CD14-positive monocyte (primary cell): Measurements from ENCODE around the gene LHFPL3. TPM values are rescaled to one million over a fixed set of nuclear protein-coding genes. Genes with fewer than 3 reads are reported as not detected.

ENCODE experiments used
- DNase-seq, 3 donors: peaks; one replicate each; pipeline ENCODE4 v3.0.0-alpha.2; 2011 to 2022
- H2AFZ ChIP-seq: 2 replicates; pipeline ENCODE4 v1.6.0; 2012; ENCODE audit warnings: mild to moderate bottlenecking, low read depth, low read length, inconsistent platforms; ENCODE audit not compliant: insufficient read depth, poor library complexity, severe bottlenecking
- H3K27ac ChIP-seq, 2 donors: 1 replicate in 1 of 2; 2 replicates in 1 of 2; pipeline ENCODE4 v1.5.1; 2012 to 2013; ENCODE audit warnings: low read length in 2 of 2, control low read depth in 1 of 2, inconsistent platforms in 1 of 2, low read depth in 1 of 2, mild to moderate bottlenecking in 1 of 2
- H3K27me3 ChIP-seq, 2 donors: one replicate each; pipeline versions ENCODE4 v1.6.0 to v1.6.1; 2011 to 2013; ENCODE audit warnings: low read length in 2 of 2; ENCODE audit not compliant: control insufficient read depth in 2 of 2, insufficient read depth in 2 of 2
- H3K36me3 ChIP-seq, 2 donors: replicated peaks in 1 of 2; 1 replicate in 1 of 2; 2 replicates in 1 of 2; pipeline versions ENCODE4 v1.5.1 to v1.6.1; 2012 to 2013; ENCODE audit warnings: low read length in 2 of 2, control low read depth in 1 of 2, inconsistent platforms in 1 of 2, mild to moderate bottlenecking in 1 of 2; ENCODE audit not compliant: insufficient read depth in 2 of 2, control insufficient read depth in 1 of 2
- H3K4me1 ChIP-seq, 2 donors: 1 replicate in 1 of 2; 2 replicates in 1 of 2; pipeline versions ENCODE4 v1.5.1 to v1.6.1; 2012 to 2013; ENCODE audit warnings: low read length in 2 of 2, control low read depth in 1 of 2, inconsistent platforms in 1 of 2, mild to moderate bottlenecking in 1 of 2, moderate library complexity in 1 of 2; ENCODE audit not compliant: insufficient read depth in 2 of 2, control insufficient read depth in 1 of 2
- H3K4me2 ChIP-seq: replicated peaks from 2 replicates; pipeline ENCODE3; 2012; ENCODE audit warnings: low read length, moderate library complexity, mild to moderate bottlenecking; ENCODE audit not compliant: poor library complexity, severe bottlenecking; ENCODE audit errors: extremely low read depth
- H3K4me3 ChIP-seq, 3 experiments: fragments of 200-600 bp in 1 of 3; sonication (generic) in 1 of 3; replicated peaks in 1 of 3; 1 replicate in 2 of 3; 2 replicates in 1 of 3; pipeline ENCODE4 v1.5.1; 2011 to 2013; ENCODE audit warnings: low read length in 3 of 3, mild to moderate bottlenecking in 3 of 3, control low read depth in 2 of 3, low read depth in 2 of 3, inconsistent platforms in 1 of 3, moderate library complexity in 1 of 3
- H3K79me2 ChIP-seq: 2 replicates; pipeline ENCODE4 v1.6.0; 2012; ENCODE audit warnings: mild to moderate bottlenecking, control low read depth, inconsistent platforms, low read length, moderate library complexity; ENCODE audit not compliant: insufficient read depth
- H3K9ac ChIP-seq: 2 replicates; pipeline ENCODE4 v1.6.0; 2017; ENCODE audit warnings: low read length, mild to moderate bottlenecking; ENCODE audit not compliant: insufficient read depth, poor library complexity, severe bottlenecking
- H3K9me3 ChIP-seq, 2 donors: replicated peaks in 1 of 2; 1 replicate in 1 of 2; 2 replicates in 1 of 2; pipeline versions ENCODE4 v1.5.1 to v1.6.1; 2012 to 2013; ENCODE audit warnings: low read length in 2 of 2, control low read depth in 1 of 2; ENCODE audit not compliant: control insufficient read depth in 1 of 2, insufficient read depth in 1 of 2
- H4K20me1 ChIP-seq: 2 replicates; pipeline ENCODE4 v1.6.0; 2012; ENCODE audit warnings: mild to moderate bottlenecking, low read length, control low read depth, moderate library complexity; ENCODE audit not compliant: insufficient read depth
- H3K27ac Mint-ChIP-seq, 7 donors: one replicate each; pipeline ENCODE4 v1.8.0; 2020; ENCODE audit warnings: mild to moderate bottlenecking in 7 of 7, mixed read lengths in 7 of 7, moderate library complexity in 6 of 7, inconsistent platforms in 2 of 7
- H3K27me3 Mint-ChIP-seq, 3 donors: one replicate each; pipeline ENCODE4 v1.8.0; 2021 to 2022; ENCODE audit warnings: low read depth in 3 of 3, mild to moderate bottlenecking in 3 of 3, mixed read lengths in 3 of 3, moderate library complexity in 3 of 3, inconsistent platforms in 1 of 3
- H3K36me3 Mint-ChIP-seq, 2 donors: one replicate each; pipeline ENCODE4 v1.8.0; 2020; ENCODE audit warnings: mixed read lengths in 2 of 2, inconsistent platforms in 1 of 2, mild to moderate bottlenecking in 1 of 2
- H3K4me1 Mint-ChIP-seq: one replicate; pipeline ENCODE4 v1.8.0; 2020; ENCODE audit warnings: mild to moderate bottlenecking, mixed read lengths
- H3K4me3 Mint-ChIP-seq, 2 donors: one replicate each; pipeline ENCODE4 v1.8.0; 2020; ENCODE audit warnings: mild to moderate bottlenecking in 2 of 2, mixed read lengths in 2 of 2, moderate library complexity in 1 of 2
- H3K9me3 Mint-ChIP-seq, 7 donors: one replicate each; pipeline ENCODE4 v1.8.0; 2020 to 2022; ENCODE audit warnings: mixed read lengths in 7 of 7, mild to moderate bottlenecking in 6 of 7, moderate library complexity in 6 of 7, inconsistent platforms in 2 of 7
- WGBS: methylation state at CpG from one replicate; pipeline ENCODE4 v1.1.5; 2013; ENCODE audit warnings: missing lambda C conversion rate; ENCODE audit not compliant: insufficient coverage; 5-methylcytosine and 5-hydroxymethylcytosine counted together
- intact Hi-C, 2 donors: fragments of 100-400 bp; cut with micrococcal nuclease; formaldehyde crosslinking; loops; one replicate each; pipeline versions ENCODE4 v1.15.0 to v1.15.1; 2023
- polyA plus RNA-seq, 3 donors: library from polyadenylated mRNA; depleted of rRNA in 1 of 3; unstranded in 2 of 3; stranded (reverse) in 1 of 3; fragments of 300-500 nt in 2 of 3; fragments of >200 nt in 1 of 3; fragmentation: Illumina TruSeq in 2 of 3; gene quantifications; 1 replicate in 2 of 3; 2 replicates in 1 of 3; pipeline ENCODE4 v1.2.3, GENCODE V29; 2012 to 2021
- TF ChIP-seq, protein P1 (sequence below): fragments of 200-600 bp; IDR thresholded peaks from one replicate; pipeline ENCODE4 v1.8.0; 2022; ENCODE audit warnings: antibody characterized with exemption, mild to moderate bottlenecking

The LHFPL3 gene
- polyA plus RNA-seq, 3 donors = not detected

DNA sequence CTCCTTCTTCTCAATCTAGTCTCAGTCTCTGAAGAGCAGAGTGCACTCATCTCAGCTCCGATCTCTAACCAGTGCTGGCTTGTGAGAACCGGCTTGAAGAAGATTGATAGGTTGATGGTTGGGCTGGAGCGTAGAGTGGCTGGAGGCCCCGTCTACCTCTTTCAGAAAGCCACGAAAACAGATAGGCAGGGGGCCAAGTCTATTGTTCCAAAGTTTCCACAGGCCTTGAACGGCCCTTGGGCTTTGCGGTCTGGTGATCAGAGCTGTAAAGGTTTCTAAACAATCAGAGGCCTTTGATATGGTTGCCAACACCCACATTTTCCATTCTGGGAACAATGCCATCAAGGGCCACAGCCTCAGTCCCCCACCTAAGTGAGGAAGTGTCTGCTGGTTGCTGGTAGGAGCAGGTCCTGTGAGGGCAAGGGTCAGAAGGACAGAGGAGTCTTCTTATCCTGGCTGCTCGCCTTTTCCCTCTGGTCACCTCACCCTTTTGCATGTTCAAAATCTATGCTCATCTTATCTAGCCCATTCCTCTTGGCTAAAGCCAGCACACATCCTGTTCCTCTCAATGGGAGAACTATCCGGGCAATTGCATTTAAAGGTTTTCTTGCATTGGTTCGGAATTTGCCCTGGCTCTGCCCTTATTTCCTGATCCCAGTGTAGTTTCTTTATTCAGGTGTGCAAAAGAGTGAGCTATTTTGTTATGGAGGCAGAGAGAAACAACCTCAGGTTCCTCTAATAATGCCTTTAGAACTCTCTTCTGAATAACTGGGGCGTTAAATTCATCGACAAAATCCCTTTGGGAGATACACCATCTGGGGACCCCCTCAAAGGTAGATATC, 615.3 kb downstream of the LHFPL3 start:
- peak in 2 of 3 donors; percentile 36 to 55 for DNase-seq
- Mint-ChIP-seq H3K27me3 (no peaks in the 10 kb centered on the region), H3K27ac (peak overlapping the region; percentile 99 to 100 (median 100)), H3K9me3 (peaks cover 0 to 8% (median 3%) of the 10 kb centered on the region in 7 donors), H3K4me1 (peaks cover 56% of the 10 kb centered on the region), H3K36me3 (peaks cover 0 to 5% of the 10 kb centered on the region in 2 donors), H3K4me3 (peak overlapping the region; percentile 56 to 60)
- H3K36me3 ChIP-seq = no peaks in the 10 kb centered on the region
- peak overlapping the region; percentile 82 for H3K9ac ChIP-seq
- H2AFZ ChIP-seq = peak overlapping the region; percentile 60
- WGBS = 23% methylated on average over 6 of the region's 12 CpGs
- H3K27ac ChIP-seq = peak overlapping the region; percentile 93 to 99
- H3K4me3 ChIP-seq = peak overlapping the region in 1 of 3 experiments; percentile 31
- H3K4me1 ChIP-seq = peaks cover 49 to 61% of the 10 kb centered on the region in 2 donors
- H3K9me3 ChIP-seq = no peaks in the 10 kb centered on the region
- H4K20me1 ChIP-seq = no peaks in the 10 kb centered on the region
- intact Hi-C loops = loop anchor here (5.0 to 10.0 kb wide), 2 partner anchors 39 to 71 kb away; partner anchors contain the start of gene KMT2E (in 1 of the 2)
- H3K27me3 ChIP-seq = no peaks in the 10 kb centered on the region
- H3K4me2 ChIP-seq = peak overlapping the region; percentile 41
- TF ChIP-seq, protein P1, sequence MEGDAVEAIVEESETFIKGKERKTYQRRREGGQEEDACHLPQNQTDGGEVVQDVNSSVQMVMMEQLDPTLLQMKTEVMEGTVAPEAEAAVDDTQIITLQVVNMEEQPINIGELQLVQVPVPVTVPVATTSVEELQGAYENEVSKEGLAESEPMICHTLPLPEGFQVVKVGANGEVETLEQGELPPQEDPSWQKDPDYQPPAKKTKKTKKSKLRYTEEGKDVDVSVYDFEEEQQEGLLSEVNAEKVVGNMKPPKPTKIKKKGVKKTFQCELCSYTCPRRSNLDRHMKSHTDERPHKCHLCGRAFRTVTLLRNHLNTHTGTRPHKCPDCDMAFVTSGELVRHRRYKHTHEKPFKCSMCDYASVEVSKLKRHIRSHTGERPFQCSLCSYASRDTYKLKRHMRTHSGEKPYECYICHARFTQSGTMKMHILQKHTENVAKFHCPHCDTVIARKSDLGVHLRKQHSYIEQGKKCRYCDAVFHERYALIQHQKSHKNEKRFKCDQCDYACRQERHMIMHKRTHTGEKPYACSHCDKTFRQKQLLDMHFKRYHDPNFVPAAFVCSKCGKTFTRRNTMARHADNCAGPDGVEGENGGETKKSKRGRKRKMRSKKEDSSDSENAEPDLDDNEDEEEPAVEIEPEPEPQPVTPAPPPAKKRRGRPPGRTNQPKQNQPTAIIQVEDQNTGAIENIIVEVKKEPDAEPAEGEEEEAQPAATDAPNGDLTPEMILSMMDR = no peak
- H3K79me2 ChIP-seq = peaks cover 8% of the 10 kb centered on the region

DNA sequence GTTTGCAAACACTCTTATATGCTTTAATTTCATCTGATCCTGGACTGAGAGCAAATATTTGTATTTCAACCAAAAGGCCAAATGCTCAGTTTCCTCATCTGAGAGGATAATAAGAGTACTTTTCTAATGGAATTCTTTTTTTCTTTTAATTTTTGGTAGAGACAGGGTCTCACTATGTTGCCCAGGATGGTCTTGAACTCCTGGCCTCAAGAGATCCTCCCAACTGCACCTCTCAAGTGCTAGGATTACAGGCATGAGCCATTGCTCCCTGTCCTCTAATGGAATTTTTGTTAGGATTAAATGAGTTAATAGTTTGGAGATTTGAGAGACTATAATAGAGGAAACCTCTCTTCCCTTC, 617.2 kb downstream of the LHFPL3 start:
- peak overlapping the region in 1 of 2 donors; percentile 81 for H3K4me3 Mint-ChIP-seq
- peaks cover 56% of the 10 kb centered on the region for H3K4me1 Mint-ChIP-seq

More for the DNA sequence above, 617.2 kb downstream of the LHFPL3 start:
- Mint-ChIP-seq H3K27ac (peak overlapping the region; percentile 99 to 100 (median 100)), H3K9me3 (peaks cover 0 to 4% (median 1%) of the 10 kb centered on the region in 7 donors), H3K36me3 (peaks cover 0 to 5% of the 10 kb centered on the region in 2 donors), H3K27me3 (no peaks in the 10 kb centered on the region)
- DNase-seq = no peak
- H3K27me3 ChIP-seq = no peaks in the 10 kb centered on the region
- H3K79me2 ChIP-seq = peaks cover 8% of the 10 kb centered on the region
- H3K36me3 ChIP-seq = no peaks in the 10 kb centered on the region
- H3K4me1 ChIP-seq = peaks cover 49 to 61% of the 10 kb centered on the region in 2 donors
- no peaks in the 10 kb centered on the region for H4K20me1 ChIP-seq
- H3K9me3 ChIP-seq = no peaks in the 10 kb centered on the region
- intact Hi-C loops = loop anchor here (1.0 to 10.0 kb wide), 4 partner anchors 12 to 69 kb away; partner anchors contain the start of gene KMT2E (in 1 of the 2)
- H3K4me3 ChIP-seq = peak overlapping the region in 1 of 3 experiments; percentile 31
- peak overlapping the region; percentile 82 for H3K9ac ChIP-seq
- TF ChIP-seq, protein P1 = no peak
- H3K4me2 ChIP-seq = peak overlapping the region; percentile 50
- no peak overlapping the region for H2AFZ ChIP-seq
- peak overlapping the region; percentile 93 to 99 for H3K27ac ChIP-seq
